GM13977 (cell line): ENCODE data around the gene DNAJB11.

Experiments used
- DNase-seq: peaks from one replicate; pipeline ENCODE4 v3.0.0; 2012; ENCODE audit warnings: low spot score
- in situ Hi-C: fragments of 300-500 bp; cut with MboI; formaldehyde crosslinking; loops from one replicate; pipeline ENCODE4 v1.12.0; 2022; ENCODE audit warnings: low sequenced_read_pairs, low pct_unique_long_range_greater_than_20kb, mixed read lengths, inconsistent platforms; ENCODE audit not compliant: unreplicated experiment
- TF ChIP-seq, protein P1 (sequence below): IDR thresholded peaks from 2 replicates; pipeline ENCODE4 v1.5.1; 2012; ENCODE audit warnings: mild to moderate bottlenecking, control low read depth; ENCODE audit not compliant: insufficient read depth; ENCODE audit errors: extremely low read depth, missing control alignments

The DNAJB11 gene

DNA sequence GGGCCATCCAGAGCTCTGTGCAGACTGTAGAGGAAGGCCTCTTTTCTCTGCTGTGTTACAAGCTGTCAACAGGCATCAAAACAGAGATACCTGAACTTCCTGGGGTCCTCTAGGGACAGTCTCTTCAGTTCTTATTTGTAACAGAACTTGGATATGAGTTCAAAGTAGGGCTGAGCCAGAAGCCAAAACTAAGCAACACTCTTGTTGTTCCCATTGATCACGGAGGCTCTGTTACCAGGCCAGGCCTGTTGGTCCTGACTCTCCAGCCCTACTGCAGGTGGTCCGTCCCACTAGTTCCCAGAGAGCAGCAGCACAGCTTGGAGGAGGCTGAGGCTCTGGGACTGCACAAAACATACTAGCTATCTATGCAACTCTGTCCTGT, 29.3 kb downstream of the DNAJB11 start:
- in situ Hi-C loops = no loop called here
- TF ChIP-seq, protein P1, sequence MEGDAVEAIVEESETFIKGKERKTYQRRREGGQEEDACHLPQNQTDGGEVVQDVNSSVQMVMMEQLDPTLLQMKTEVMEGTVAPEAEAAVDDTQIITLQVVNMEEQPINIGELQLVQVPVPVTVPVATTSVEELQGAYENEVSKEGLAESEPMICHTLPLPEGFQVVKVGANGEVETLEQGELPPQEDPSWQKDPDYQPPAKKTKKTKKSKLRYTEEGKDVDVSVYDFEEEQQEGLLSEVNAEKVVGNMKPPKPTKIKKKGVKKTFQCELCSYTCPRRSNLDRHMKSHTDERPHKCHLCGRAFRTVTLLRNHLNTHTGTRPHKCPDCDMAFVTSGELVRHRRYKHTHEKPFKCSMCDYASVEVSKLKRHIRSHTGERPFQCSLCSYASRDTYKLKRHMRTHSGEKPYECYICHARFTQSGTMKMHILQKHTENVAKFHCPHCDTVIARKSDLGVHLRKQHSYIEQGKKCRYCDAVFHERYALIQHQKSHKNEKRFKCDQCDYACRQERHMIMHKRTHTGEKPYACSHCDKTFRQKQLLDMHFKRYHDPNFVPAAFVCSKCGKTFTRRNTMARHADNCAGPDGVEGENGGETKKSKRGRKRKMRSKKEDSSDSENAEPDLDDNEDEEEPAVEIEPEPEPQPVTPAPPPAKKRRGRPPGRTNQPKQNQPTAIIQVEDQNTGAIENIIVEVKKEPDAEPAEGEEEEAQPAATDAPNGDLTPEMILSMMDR = no peak
- DNase-seq = no peak

DNA sequence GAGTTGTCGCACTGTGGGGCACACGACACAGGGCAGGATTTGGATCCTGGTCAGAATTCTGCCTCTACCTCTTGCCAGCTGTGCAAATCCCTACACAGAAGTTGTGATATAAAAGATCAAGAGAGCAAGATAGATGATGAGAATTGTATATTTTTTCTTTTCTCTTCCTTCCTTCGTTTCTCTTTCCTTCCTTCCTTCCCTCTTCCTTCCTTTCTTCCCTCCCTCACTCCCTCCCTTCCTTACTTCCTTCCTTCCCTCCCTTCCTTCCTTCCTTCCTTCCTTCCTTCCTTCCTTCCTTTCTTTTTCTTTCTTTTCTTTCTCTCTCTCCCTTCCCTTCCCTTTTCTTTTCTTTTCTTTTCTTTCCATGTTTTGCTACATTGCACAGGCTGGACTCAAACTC, 30.4 kb downstream of the DNAJB11 start:
- DNase-seq = no peak
- in situ Hi-C loops = no loop called here
- TF ChIP-seq, protein P1 = no peak

DNA sequence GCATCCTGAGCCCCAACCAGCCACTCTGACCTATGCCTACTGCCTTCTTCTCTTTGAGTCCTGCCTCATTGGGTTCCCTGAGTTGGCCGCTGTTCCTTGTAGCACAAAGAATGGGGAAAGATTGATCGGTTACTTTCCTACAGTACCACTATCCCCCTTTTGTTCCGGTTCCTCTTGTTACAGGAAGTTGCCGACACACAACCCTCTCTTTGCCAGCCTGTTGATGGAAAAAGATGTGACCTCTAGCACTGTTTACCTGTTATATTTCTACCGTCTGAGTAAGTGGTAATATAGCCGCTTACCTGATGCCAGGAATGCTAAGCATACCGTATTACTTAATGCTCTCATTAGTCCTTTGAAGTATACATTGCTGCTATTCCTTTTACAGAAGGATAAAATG, 32.6 kb downstream of the DNAJB11 start:
- TF ChIP-seq, protein P1 = no peak
- DNase-seq = no peak
- in situ Hi-C loops = no loop called here

DNA sequence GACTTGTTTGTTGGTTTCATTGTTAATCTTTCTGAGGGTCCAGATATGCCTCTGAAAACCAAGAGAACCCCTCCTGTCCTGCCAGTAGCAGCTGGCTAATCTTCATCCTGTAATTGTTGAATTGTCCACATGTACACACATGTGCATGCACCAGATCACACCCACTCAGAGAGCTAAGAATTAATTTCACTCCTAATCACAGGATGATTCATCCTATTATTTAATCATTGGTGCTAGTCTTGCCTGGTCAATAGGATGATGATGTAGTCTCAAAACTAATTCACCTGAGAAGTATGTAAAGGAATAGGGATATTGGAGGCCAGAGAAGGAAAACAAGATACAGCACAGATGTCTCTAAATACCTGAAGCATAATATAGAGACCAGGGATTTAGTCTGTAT, 34.6 kb downstream of the DNAJB11 start:
- in situ Hi-C loops = no loop called here
- TF ChIP-seq, protein P1 = no peak
- no peak for DNase-seq

DNA sequence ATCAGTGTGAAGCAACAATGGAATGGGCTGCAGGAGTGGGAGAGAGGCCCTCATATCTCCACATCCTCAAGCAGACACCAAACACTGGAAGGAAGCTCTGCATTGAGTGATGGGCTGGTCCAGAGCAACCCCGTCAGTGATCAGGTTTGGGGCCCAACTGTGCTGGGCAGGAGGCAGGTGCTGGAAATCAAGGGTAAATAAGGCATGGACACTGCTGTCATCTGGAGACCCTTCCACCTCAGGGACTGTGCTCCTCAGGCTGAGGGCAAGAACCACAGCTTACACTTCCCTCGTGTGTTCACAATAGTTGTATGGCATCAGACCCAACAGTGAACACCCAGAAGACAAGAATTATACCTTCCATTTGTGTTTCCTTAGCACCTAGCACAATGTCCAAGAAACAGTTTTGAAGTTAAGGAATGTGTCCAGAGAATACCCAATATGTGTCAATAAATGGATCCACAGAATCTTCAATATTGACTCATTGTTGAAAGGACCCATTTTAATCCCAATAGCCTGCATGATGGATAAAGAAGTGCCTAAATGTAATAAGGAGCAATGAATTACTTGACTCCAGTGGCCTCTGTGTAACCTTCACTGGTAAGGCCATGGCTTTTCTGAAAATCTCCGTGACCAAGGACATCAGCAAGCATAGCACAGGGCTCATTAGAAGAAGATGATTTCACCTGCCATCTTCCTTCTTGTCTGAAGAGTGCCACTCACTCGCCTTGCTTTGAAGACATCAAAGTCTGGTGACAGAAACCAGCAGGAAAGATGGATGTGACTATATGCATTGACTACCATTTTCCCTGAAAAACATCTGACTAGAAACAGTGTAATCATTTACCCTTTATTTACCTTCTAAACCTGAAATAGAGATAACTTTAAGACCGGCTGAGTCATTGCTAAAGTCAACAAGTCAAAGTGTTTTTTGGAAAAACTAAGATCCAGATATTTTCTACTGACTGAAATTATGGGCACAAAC, 35.3 kb downstream of the DNAJB11 start:
- TF ChIP-seq, protein P1 = no peak
- DNase-seq = no peak
- in situ Hi-C loops = no loop called here

DNA sequence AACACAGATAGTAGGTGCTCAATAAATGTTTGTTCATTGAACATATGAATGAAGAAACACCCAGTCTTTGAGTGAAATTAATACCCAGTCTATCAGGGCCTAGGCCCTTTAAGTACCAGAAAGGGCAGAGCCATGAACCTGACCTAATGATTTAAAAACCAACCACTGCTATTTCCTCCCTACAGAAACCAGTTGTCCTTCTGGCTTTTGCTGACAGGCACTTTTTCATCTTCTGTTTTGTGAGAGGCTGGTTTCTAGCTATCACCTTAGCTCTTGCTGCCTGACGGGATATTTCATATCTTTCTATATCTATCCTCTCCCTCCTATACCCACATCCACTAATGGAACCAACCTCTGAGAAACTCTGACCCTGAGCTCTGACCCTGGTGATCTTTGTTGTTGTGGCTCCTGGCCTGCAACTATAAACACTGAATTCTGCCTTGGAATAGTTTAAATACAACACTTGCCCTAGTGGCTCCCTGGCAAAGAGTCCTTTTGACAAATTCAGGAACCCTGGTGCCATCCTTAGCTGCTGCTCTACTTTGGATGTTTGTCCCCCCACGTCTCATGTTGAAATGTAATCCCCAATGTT, 38.2 kb downstream of the DNAJB11 start:
- TF ChIP-seq, protein P1 = no peak
- DNase-seq = no peak
- in situ Hi-C loops = no loop called here
